GM12892 (cell line): ENCODE results near the gene KCNG2.

Source experiments
- POLR2A ChIP-seq: IDR thresholded peaks from 2 replicates; pipeline ENCODE4 v1.6.1; 2011; ENCODE audit warnings: low read depth, low read length, control low read depth
- TAF1 ChIP-seq: IDR thresholded peaks from 2 replicates; pipeline ENCODE4 v1.6.1; 2011; ENCODE audit warnings: low read depth, mild to moderate bottlenecking, control low read depth, low read length, borderline replicate concordance

GRCh38 chr18:79756826-79757225 is 40.9 kb upstream of the KCNG2 start:
- TF ChIP-seq POLR2A (no peak), TAF1 (no peak)
